OCI-LY1 (cell line): ENCODE data around the gene MCTP1.

Experiments used
- H2AFZ ChIP-seq: fragments of 200-600 bp; sonication (generic), shearing (Covaris generic); 2 replicates; pipeline ENCODE4 v1.6.0; 2014; ENCODE audit warnings: antibody characterized with exemption, mild to moderate bottlenecking, low read length
- H3F3A ChIP-seq: fragments of 200-600 bp; sonication (generic), shearing (Covaris generic); 2 replicates; pipeline ENCODE4 v1.6.0; 2014; ENCODE audit warnings: mild to moderate bottlenecking, antibody characterized with exemption, low read length, moderate library complexity; ENCODE audit not compliant: insufficient read depth
- H3K27ac ChIP-seq: fragments of 200-600 bp; sonication (generic); 2 replicates; pipeline ENCODE4 v1.5.1; 2014; ENCODE audit warnings: low read length, mixed run types, mild to moderate bottlenecking, low read depth; ENCODE audit not compliant: poor library complexity, severe bottlenecking
- H3K27me3 ChIP-seq: fragments of 200-600 bp; sonication (generic); 2 replicates; pipeline ENCODE4 v1.6.0; 2014; ENCODE audit warnings: antibody characterized with exemption, mild to moderate bottlenecking, low read length, moderate library complexity; ENCODE audit not compliant: insufficient read depth
- H3K36me3 ChIP-seq: fragments of 200-600 bp; sonication (generic); 2 replicates; pipeline ENCODE4 v1.6.1; 2014; ENCODE audit warnings: mild to moderate bottlenecking, antibody characterized with exemption, low read length, moderate library complexity, mixed read lengths; ENCODE audit not compliant: insufficient read depth
- H3K4me1 ChIP-seq: fragments of 200-600 bp; sonication (generic); 2 replicates; pipeline ENCODE4 v1.5.1; 2014; ENCODE audit warnings: mild to moderate bottlenecking, low read length, moderate library complexity; ENCODE audit not compliant: insufficient read depth, severe bottlenecking
- H3K4me2 ChIP-seq: fragments of 200-600 bp; sonication (generic), shearing (Covaris generic); 2 replicates; pipeline ENCODE4 v1.6.1; 2014; ENCODE audit warnings: low read length
- H3K4me3 ChIP-seq: fragments of 200-600 bp; sonication (generic); 2 replicates; pipeline ENCODE4 v1.5.1; 2014; ENCODE audit warnings: low read length, low read depth, mild to moderate bottlenecking, mixed read lengths; ENCODE audit not compliant: poor library complexity, severe bottlenecking
- H3K79me2 ChIP-seq: fragments of 200-600 bp; shearing (Covaris generic); 2 replicates; pipeline ENCODE4 v1.6.1; 2016; ENCODE audit warnings: mixed run types, low read length, mixed read lengths; ENCODE audit not compliant: insufficient read depth
- H3K9ac ChIP-seq: fragments of 200-600 bp; sonication (generic), shearing (Covaris generic); 2 replicates; pipeline ENCODE4 v1.6.1; 2014; ENCODE audit warnings: mild to moderate bottlenecking, low read length, mixed read lengths
- H3K9me2 ChIP-seq: fragments of 200-600 bp; sonication (generic), shearing (Covaris generic); 2 replicates; pipeline ENCODE4 v1.6.1; 2014; ENCODE audit warnings: low read depth, mild to moderate bottlenecking, low read length, mixed read lengths
- H3K9me3 ChIP-seq: fragments of 200-600 bp; shearing (Covaris generic); 2 replicates; pipeline ENCODE4 v1.6.1; 2014; ENCODE audit warnings: low read length, mixed read lengths
- H4K20me1 ChIP-seq: fragments of 200-600 bp; sonication (generic), shearing (Covaris generic); 2 replicates; pipeline ENCODE4 v1.6.0; 2016; ENCODE audit warnings: mild to moderate bottlenecking, low read length; ENCODE audit not compliant: insufficient read depth
- EZH2 ChIP-seq: fragments of 200-600 bp; sonication (generic), shearing (Covaris generic); IDR thresholded peaks from 2 replicates; pipeline ENCODE4 v1.8.0; 2017; ENCODE audit warnings: borderline replicate concordance, mixed run types, mild to moderate bottlenecking, antibody characterized with exemption, low read length, moderate library complexity, mixed read lengths
- TF ChIP-seq, protein P1 (sequence below): fragments of 200-600 bp; sonication (generic), shearing (Covaris generic); IDR thresholded peaks from 2 replicates; pipeline ENCODE4 v1.5.1; 2017; ENCODE audit warnings: mild to moderate bottlenecking, antibody characterized with exemption, low read length, moderate library complexity, mixed read lengths

Gene MCTP1

DNA sequence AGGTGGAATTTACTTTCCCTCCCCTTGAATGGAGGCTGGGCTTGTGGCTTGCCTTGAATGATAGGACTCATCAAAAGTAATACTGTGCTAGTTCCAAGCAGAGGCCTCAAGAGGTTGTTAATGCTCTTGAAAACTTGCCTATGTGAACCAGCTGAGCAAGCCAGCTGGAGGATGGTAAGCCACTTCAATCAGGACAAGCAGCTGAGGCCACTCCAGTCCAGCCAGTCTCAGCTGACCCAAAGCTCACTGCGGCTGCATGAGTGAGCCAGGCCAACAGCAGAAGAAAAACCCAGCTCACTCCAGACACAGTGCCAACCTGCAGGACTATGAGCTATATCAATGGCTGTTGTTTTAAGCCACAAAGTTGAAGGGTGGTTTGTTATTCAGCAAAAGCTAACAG lies 182.8 kb downstream of the MCTP1 start:
- Histone ChIP-seq H3K4me3 (no peak overlapping the region), H3K4me1 (no peaks in the 10 kb centered on the region), H3K27me3 (no peaks in the 10 kb centered on the region), H3K27ac (no peak overlapping the region), H3K9ac (no peak overlapping the region), H2AFZ (no peak overlapping the region), H3K36me3 (no peaks in the 10 kb centered on the region), H3K9me2 (no peaks in the 10 kb centered on the region), H3K79me2 (no peaks in the 10 kb centered on the region), H3K9me3 (no peaks in the 10 kb centered on the region), H3K4me2 (no peak overlapping the region), H3F3A (no peaks in the 10 kb centered on the region), H4K20me1 (no peaks in the 10 kb centered on the region)
- TF ChIP-seq, protein P1, sequence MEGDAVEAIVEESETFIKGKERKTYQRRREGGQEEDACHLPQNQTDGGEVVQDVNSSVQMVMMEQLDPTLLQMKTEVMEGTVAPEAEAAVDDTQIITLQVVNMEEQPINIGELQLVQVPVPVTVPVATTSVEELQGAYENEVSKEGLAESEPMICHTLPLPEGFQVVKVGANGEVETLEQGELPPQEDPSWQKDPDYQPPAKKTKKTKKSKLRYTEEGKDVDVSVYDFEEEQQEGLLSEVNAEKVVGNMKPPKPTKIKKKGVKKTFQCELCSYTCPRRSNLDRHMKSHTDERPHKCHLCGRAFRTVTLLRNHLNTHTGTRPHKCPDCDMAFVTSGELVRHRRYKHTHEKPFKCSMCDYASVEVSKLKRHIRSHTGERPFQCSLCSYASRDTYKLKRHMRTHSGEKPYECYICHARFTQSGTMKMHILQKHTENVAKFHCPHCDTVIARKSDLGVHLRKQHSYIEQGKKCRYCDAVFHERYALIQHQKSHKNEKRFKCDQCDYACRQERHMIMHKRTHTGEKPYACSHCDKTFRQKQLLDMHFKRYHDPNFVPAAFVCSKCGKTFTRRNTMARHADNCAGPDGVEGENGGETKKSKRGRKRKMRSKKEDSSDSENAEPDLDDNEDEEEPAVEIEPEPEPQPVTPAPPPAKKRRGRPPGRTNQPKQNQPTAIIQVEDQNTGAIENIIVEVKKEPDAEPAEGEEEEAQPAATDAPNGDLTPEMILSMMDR: no peak
- TF ChIP-seq EZH2: no peak

DNA sequence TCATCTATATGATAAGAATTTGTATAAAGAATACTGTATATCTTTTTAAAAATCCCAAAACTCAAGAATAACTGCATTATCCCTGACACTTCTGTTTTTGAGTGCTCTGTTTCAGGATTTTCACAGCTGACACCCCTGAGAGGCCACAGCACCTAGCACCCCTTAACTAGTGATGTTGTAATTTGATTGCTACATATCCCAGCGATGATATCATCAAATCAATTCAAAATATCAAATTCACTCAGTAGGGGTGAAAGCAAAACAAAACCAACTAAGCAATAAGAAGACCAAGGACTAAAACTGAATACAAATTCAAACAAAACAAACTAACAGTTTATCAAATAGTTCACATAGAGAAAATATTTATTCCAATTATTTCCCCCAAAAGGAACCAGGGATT lies 184.3 kb downstream of the MCTP1 start:
- no peaks in the 10 kb centered on the region for H3F3A ChIP-seq
- H3K9ac ChIP-seq: no peak overlapping the region
- TF ChIP-seq, protein P1: no peak
- TF ChIP-seq EZH2: no peak
- no peaks in the 10 kb centered on the region for H4K20me1 ChIP-seq
- no peaks in the 10 kb centered on the region for H3K27me3 ChIP-seq
- H3K9me2 ChIP-seq: no peaks in the 10 kb centered on the region
- H3K36me3 ChIP-seq: no peaks in the 10 kb centered on the region
- no peak overlapping the region for H3K4me2 ChIP-seq
- H3K9me3 ChIP-seq: no peaks in the 10 kb centered on the region
- no peaks in the 10 kb centered on the region for H3K79me2 ChIP-seq
- no peak overlapping the region for H3K4me3 ChIP-seq
- H2AFZ ChIP-seq: no peak overlapping the region
- no peak overlapping the region for H3K27ac ChIP-seq
- H3K4me1 ChIP-seq: no peaks in the 10 kb centered on the region

DNA sequence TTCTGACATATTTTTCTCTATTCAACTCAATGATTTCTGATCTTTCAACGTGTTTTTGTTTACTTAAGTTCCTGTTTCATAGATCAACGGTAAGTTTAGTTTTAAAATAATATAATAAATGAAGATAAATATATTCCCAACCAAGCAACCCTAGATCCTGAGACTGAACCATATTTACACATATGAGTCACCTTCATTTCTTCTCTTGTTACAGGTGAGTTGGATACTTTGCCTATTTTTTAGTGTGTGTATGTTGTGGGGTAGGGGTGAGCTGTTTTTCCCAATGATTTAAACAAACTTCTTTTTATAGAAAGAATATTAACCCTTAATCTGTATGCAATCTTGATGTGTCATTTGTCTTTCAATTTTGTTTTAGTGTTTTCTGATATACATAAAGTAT lies 186.9 kb downstream of the MCTP1 start:
- no peaks in the 10 kb centered on the region for H3K9me2 ChIP-seq
- no peaks in the 10 kb centered on the region for H4K20me1 ChIP-seq
- no peaks in the 10 kb centered on the region for H3K9me3 ChIP-seq
- no peak for TF ChIP-seq EZH2
- TF ChIP-seq, protein P1: no peak
- no peak overlapping the region for H2AFZ ChIP-seq
- no peak overlapping the region for H3K9ac ChIP-seq
- H3K4me2 ChIP-seq: no peak overlapping the region
- H3K27me3 ChIP-seq: no peaks in the 10 kb centered on the region
- H3K36me3 ChIP-seq: no peaks in the 10 kb centered on the region
- H3K4me3 ChIP-seq: no peak overlapping the region
- H3K27ac ChIP-seq: no peak overlapping the region
- H3K79me2 ChIP-seq: no peaks in the 10 kb centered on the region
- no peaks in the 10 kb centered on the region for H3F3A ChIP-seq
- no peaks in the 10 kb centered on the region for H3K4me1 ChIP-seq
